BE2C (cell line): ENCODE measurements around the gene CGB5.
A peak's percentile ranks its signal among the peaks of the same experiment; 100 is the strongest.
"Not testable (repeated sequence)": the region's sequence is repeated elsewhere in the genome, so short reads cannot be mapped to it uniquely, and the experiment has no call there.

Experiments
- DNase-seq: peaks from one replicate; pipeline ENCODE4 v3.0.0-alpha.2; 2020
- H3K27me3 ChIP-seq: fragments of 250-450 bp; sonication (Bioruptor Pico); 2 replicates; pipeline ENCODE4 v1.5.1; 2020; ENCODE audit warnings: mild to moderate bottlenecking
- H3K36me3 ChIP-seq: fragments of 250-450 bp; sonication (Bioruptor Pico); 2 replicates; pipeline ENCODE4 v1.5.1; 2020; ENCODE audit warnings: mild to moderate bottlenecking
- H3K4me1 ChIP-seq: fragments of 250-450 bp; sonication (Bioruptor Pico); 2 replicates; pipeline ENCODE4 v1.5.1; 2020
- H3K4me3 ChIP-seq: 2 replicates; pipeline ENCODE4 v1.5.1; 2011; ENCODE audit warnings: low read depth, low read length
- H3K9me3 ChIP-seq: fragments of 250-450 bp; sonication (Bioruptor Pico); 2 replicates; pipeline ENCODE4 v1.5.1; 2020
- TF ChIP-seq, protein P1 (sequence below): IDR thresholded peaks from 2 replicates; pipeline ENCODE4 v1.5.1; 2012; ENCODE audit warnings: mild to moderate bottlenecking, low read depth, low read length

Gene CGB5

GRCh38 chr19:49056101-49056901 lies 12.7 kb downstream of the CGB5 start:
- Histone ChIP-seq H3K27me3 (peaks cover 16% of the 10 kb centered on the region), H3K36me3 (no peaks in the 10 kb centered on the region), H3K9me3 (no peaks in the 10 kb centered on the region), H3K4me1 (peaks cover 12% of the 10 kb centered on the region), H3K4me3 (peak overlapping the region; percentile 55)
- peak; percentile 68 for DNase-seq
- TF ChIP-seq, protein P1, sequence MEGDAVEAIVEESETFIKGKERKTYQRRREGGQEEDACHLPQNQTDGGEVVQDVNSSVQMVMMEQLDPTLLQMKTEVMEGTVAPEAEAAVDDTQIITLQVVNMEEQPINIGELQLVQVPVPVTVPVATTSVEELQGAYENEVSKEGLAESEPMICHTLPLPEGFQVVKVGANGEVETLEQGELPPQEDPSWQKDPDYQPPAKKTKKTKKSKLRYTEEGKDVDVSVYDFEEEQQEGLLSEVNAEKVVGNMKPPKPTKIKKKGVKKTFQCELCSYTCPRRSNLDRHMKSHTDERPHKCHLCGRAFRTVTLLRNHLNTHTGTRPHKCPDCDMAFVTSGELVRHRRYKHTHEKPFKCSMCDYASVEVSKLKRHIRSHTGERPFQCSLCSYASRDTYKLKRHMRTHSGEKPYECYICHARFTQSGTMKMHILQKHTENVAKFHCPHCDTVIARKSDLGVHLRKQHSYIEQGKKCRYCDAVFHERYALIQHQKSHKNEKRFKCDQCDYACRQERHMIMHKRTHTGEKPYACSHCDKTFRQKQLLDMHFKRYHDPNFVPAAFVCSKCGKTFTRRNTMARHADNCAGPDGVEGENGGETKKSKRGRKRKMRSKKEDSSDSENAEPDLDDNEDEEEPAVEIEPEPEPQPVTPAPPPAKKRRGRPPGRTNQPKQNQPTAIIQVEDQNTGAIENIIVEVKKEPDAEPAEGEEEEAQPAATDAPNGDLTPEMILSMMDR = peak; percentile 44

- H3K4me3 ChIP-seq = peak overlapping the region; percentile 55
- not testable (repeated sequence) for H3K9me3 ChIP-seq, H3K36me3 ChIP-seq, DNase-seq
- H3K4me1 ChIP-seq = peaks cover 12% of the 10 kb centered on the region
- H3K27me3 ChIP-seq = peaks cover 16% of the 10 kb centered on the region
These were observed 13.4 kb downstream of the CGB5 start for GRCh38 chr19:49056902-49057596.

DNA sequence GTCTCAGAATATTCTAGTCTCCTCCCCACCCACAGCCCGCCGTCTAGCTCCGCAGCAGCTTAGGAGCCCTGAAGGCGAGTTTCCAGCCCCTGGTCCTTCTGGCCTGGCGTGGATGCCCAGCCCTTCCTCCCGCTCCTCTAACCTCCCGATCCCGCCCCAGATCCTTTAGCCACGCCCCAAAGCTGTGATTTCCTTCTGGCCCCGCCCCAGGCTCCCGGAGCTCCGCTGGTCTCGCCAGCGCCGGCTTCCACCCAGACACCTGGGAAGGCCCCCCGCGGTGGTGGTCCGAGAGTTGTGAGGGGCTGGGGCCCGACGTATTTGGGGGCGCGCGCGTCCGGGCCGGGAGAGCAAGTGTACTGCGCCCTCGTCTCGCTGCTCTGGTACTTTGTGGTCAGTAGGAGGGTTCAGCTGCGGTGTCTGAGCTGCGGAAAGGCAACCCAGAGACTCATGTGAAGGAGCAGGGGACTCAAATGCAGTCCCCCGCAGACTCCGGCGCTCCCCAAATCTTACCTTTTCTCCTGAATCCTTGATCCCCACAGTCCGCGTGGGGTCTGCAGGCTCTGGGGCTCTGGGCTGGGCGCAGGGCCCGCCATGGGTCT lies 14.1 kb downstream of the CGB5 start, which contains the start of gene CGB7:
Gene CGB7 (minus strand): TSS at position 114 of the 599 bp plus-strand sequence. CDS start 2,374 bp downstream, outside the sequence.
- peak; percentile 77 for DNase-seq
- H3K9me3 ChIP-seq = no peaks in the 10 kb centered on the region
- H3K36me3 ChIP-seq = no peaks in the 10 kb centered on the region
- TF ChIP-seq, protein P1 = no peak
- H3K4me1 ChIP-seq = peaks cover 12% of the 10 kb centered on the region
- peak within 1 kb of the TSS; percentile 55 for H3K4me3 ChIP-seq
- H3K27me3 ChIP-seq = peaks cover 16% of the 10 kb centered on the region

GRCh38 chr19:49058562-49058961 lies 14.9 kb downstream of the CGB5 start:
- TF ChIP-seq, protein P1 = no peak
- H3K36me3 ChIP-seq = no peaks in the 10 kb centered on the region
- H3K9me3 ChIP-seq = no peaks in the 10 kb centered on the region
- DNase-seq = peak; percentile 64
- H3K27me3 ChIP-seq = peaks cover 16% of the 10 kb centered on the region
- peaks cover 12% of the 10 kb centered on the region for H3K4me1 ChIP-seq
- H3K4me3 ChIP-seq = no peak overlapping the region

DNA sequence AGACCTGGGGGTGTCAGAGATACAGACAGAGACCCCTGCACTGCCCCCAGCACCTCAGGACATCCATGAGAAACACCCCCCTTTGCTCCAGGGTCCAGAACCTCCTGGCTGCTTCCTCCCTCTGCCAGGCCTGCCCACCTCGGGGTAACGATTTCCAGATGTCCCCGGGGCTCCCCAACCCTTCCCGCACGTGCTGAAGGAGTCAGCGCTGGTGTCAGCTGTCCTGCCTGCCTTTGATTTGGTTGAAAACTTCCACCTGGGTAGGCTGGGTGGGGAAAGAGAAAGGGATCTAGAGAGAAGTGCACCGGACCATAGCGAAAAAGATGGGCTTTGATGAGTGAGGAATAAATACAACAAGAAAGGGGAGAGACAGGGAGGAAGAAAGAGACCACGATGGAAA lies 15.4 kb downstream of the CGB5 start:
- H3K27me3 ChIP-seq = peaks cover 16% of the 10 kb centered on the region
- TF ChIP-seq, protein P1 = no peak
- no peak overlapping the region for H3K4me3 ChIP-seq
- no peaks in the 10 kb centered on the region for H3K9me3 ChIP-seq
- H3K4me1 ChIP-seq = peaks cover 12% of the 10 kb centered on the region
- H3K36me3 ChIP-seq = no peaks in the 10 kb centered on the region
- DNase-seq = no peak

DNA sequence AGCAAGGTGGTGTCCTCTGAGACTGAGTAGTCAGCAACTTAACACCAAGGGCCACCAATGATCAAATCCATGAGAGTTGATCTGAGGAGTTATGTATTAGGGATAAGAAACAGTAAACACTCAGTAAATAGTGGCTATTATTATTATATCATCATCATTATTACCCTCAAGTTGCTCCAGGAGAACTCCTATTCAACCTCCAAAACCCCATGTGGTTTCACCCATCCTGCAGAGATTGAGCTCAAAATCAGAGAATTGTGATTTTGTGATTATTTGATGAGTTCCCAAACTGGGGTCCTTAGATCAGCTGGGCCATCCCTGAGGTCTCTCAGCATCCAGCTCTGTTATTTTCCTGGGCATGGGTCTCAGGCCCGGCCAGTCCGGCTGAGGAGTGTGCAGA lies 17.4 kb downstream of the CGB5 start:
- Histone ChIP-seq H3K4me1 (peaks cover 15% of the 10 kb centered on the region), H3K27me3 (peaks cover 14% of the 10 kb centered on the region), H3K9me3 (no peaks in the 10 kb centered on the region), H3K4me3 (no peak overlapping the region), H3K36me3 (no peaks in the 10 kb centered on the region)
- no peak for DNase-seq
- TF ChIP-seq, protein P1 = no peak
